HepG2 (cell line): ENCODE results near the gene DIPK1A. TPM values are rescaled to one million over a fixed set of nuclear protein-coding genes. Genes with fewer than 3 reads are reported as not detected.
A peak's percentile ranks its signal among the peaks of the same experiment; 100 is the strongest.

Source experiments
- ATAC-seq: fragments of 200-7000 bp; cut with Tn5 transposase; 3 replicates; pipeline ENCODE4 v1.9.1; 2020; ENCODE audit warnings: mild to moderate bottlenecking, moderate library complexity
- BruUV-seq: library from RNA; stranded (reverse); fragments of 400-500 nt; replicated peaks from 2 replicates; lab custom pipeline; 2021; lab: Mats Ljungman, UMichigan
- CTCF ChIA-PET: fragments of 300-600 bp; formaldehyde crosslinking; extraction: SDS; loops from one replicate; lab custom pipeline; 2021; ENCODE audit warnings: low total read pairs, inconsistent platforms, low intra/inter-chr PET ratio; lab: Yijun Ruan, JAX
- POLR2A ChIA-PET: fragments of 350-600 bp; sonication (Branson Sonifier 250); formaldehyde crosslinking; loops from one replicate; lab custom pipeline; 2020; ENCODE audit warnings: antibody characterized with exemption, inconsistent platforms; lab: Yijun Ruan, JAX
- DNase-seq: peaks from one replicate; pipeline ENCODE4 v3.0.0-alpha.2; 2015; ENCODE audit warnings: low spot score
- FAIRE-seq: peaks from 3 replicates; lab custom pipeline; 2011; peaks lifted over from hg19 to GRCh38; lab: Jason Lieb, UNC
- H2AFZ ChIP-seq: one replicate; pipeline ENCODE4 v1.6.1; 2011; ENCODE audit warnings: low read length, inconsistent platforms
- H3K27ac ChIP-seq: fragments of 300-600 bp; 3 replicates; pipeline ENCODE4 v1.8.0; 2011; ENCODE audit warnings: mixed run types, mild to moderate bottlenecking, mixed read lengths, low read length, inconsistent platforms; ENCODE audit not compliant: insufficient read depth; ENCODE audit errors: extremely low read length
- H3K27me3 ChIP-seq, 2 experiments: fragments of 200-600 bp in 1 of 2; 2 replicates in 1 of 2; 3 replicates in 1 of 2; pipeline versions ENCODE4 v1.6.0 to v1.8.0; 2011; ENCODE audit warnings: low read length in 2 of 2, mild to moderate bottlenecking in 2 of 2, moderate library complexity in 2 of 2, inconsistent platforms in 1 of 2; ENCODE audit not compliant: insufficient read depth in 2 of 2, control insufficient read depth in 1 of 2
- H3K36me3 ChIP-seq, 2 experiments: fragments of 200-600 bp in 1 of 2; replicated peaks in 1 of 2; 2 replicates in 1 of 2; 3 replicates in 1 of 2; pipeline versions ENCODE4 v1.5.1 to v1.8.0; 2011; ENCODE audit warnings: low read length in 2 of 2, inconsistent platforms in 1 of 2; ENCODE audit not compliant: insufficient read depth in 2 of 2, control insufficient read depth in 1 of 2
- H3K4me1 ChIP-seq: 2 replicates; pipeline ENCODE4 v1.5.1; 2012; ENCODE audit warnings: low read length, inconsistent platforms; ENCODE audit not compliant: insufficient read depth
- H3K4me2 ChIP-seq: 2 replicates; pipeline ENCODE4 v1.6.0; 2011; ENCODE audit warnings: low read depth, low read length, inconsistent platforms
- H3K4me3 ChIP-seq, 3 experiments: fragments of 200-600 bp in 1 of 3; sonication (generic), shearing (Covaris generic) in 1 of 3; replicated peaks in 1 of 3; 2 replicates each; pipeline ENCODE4 v1.5.1; 2011 to 2016; ENCODE audit warnings: low read length in 3 of 3, inconsistent platforms in 2 of 3, low read depth in 2 of 3, mild to moderate bottlenecking in 2 of 3, control low read depth in 1 of 3, mixed read lengths in 1 of 3; ENCODE audit not compliant: insufficient read depth in 1 of 3
- H3K79me2 ChIP-seq: one replicate; pipeline ENCODE4 v1.6.1; 2011; ENCODE audit warnings: low read length, inconsistent platforms; ENCODE audit not compliant: insufficient read depth
- H3K9ac ChIP-seq: 2 replicates; pipeline ENCODE4 v1.6.0; 2011; ENCODE audit warnings: mild to moderate bottlenecking, low read depth, low read length, inconsistent platforms; ENCODE audit not compliant: insufficient read depth
- H3K9me3 ChIP-seq: 2 replicates; pipeline ENCODE4 v1.5.1; 2012; ENCODE audit warnings: mild to moderate bottlenecking, low read length
- H4K20me1 ChIP-seq: 2 replicates; pipeline ENCODE4 v1.6.0; 2011; ENCODE audit warnings: inconsistent platforms, mild to moderate bottlenecking, low read length, moderate library complexity; ENCODE audit not compliant: insufficient read depth
- AHDC1 ChIP-seq: sonication (generic); formaldehyde crosslinking; IDR thresholded peaks from 2 replicates; pipeline ENCODE4 v1.5.1; 2020; ENCODE audit warnings: mild to moderate bottlenecking, missing genetic modification reagents, borderline replicate concordance
- ARID5B ChIP-seq: IDR thresholded peaks from 2 replicates; pipeline ENCODE4 v1.4.0; 2020; ENCODE audit warnings: mild to moderate bottlenecking, missing genetic modification reagents
- EP300 ChIP-seq, 3 experiments: sonication (generic) in 1 of 3; formaldehyde crosslinking in 1 of 3; IDR thresholded peaks; 2 replicates each; pipeline versions ENCODE4 v1.5.1 to v1.6.1; 2011 to 2020; ENCODE audit warnings: low read depth in 2 of 3, low read length in 2 of 3, borderline replicate concordance in 1 of 3, improper control_type of control experiment in 1 of 3, mild to moderate bottlenecking in 1 of 3, missing genetic modification reagents in 1 of 3, moderate library complexity in 1 of 3
- FOXP1 ChIP-seq, 2 experiments: fragments of 450-650 bp in 1 of 2; IDR thresholded peaks; 2 replicates each; pipeline ENCODE4 v1.6.1; 2017 to 2018; ENCODE audit warnings: antibody characterized with exemption in 1 of 2
- FOXP4 ChIP-seq: sonication (generic); formaldehyde crosslinking; IDR thresholded peaks from 2 replicates; pipeline ENCODE4 v1.4.0; 2020; ENCODE audit warnings: missing genetic modification reagents
- GABPA ChIP-seq, 2 experiments: IDR thresholded peaks; 2 replicates each; pipeline ENCODE4 v1.6.1; 2011 to 2016; ENCODE audit warnings: low read depth in 2 of 2, low read length in 1 of 2, missing biosample characterization in 1 of 2, missing genetic modification characterization in 1 of 2
- GATAD2A ChIP-seq: IDR thresholded peaks from 2 replicates; pipeline ENCODE4 v1.6.1; 2016
- KDM6A ChIP-seq: IDR thresholded peaks from 2 replicates; pipeline ENCODE4 v1.6.1; 2016; ENCODE audit warnings: low read depth
- MIXL1 ChIP-seq: IDR thresholded peaks from 2 replicates; pipeline ENCODE4 v1.6.1; 2016
- PPARG ChIP-seq: conservative IDR thresholded peaks from 2 replicates; pipeline ENCODE4 v1.6.1; 2016; ENCODE audit warnings: missing biosample characterization, missing genetic modification reagents
- TEAD3 ChIP-seq: optimal IDR thresholded peaks from 2 replicates; pipeline ENCODE3; 2016; ENCODE audit warnings: borderline replicate concordance
- ZNF614 ChIP-seq: IDR thresholded peaks from 2 replicates; pipeline ENCODE4 v1.6.1; 2018; ENCODE audit warnings: missing biosample characterization, missing genetic modification reagents, inconsistent platforms, borderline replicate concordance
- WGBS: methylation state at CpG from one replicate; pipeline ENCODE4 v1.1.6; 2017; ENCODE audit warnings: low lambda C conversion rate; 5-methylcytosine and 5-hydroxymethylcytosine counted together
- in situ Hi-C: cut with HindIII; loops from 2 replicates; pipeline ENCODE4 v1.10.0; 2017; ENCODE audit warnings: low pct_unique_long_range_greater_than_20kb; ENCODE audit not compliant: extremely low pct_ligation_motif_present
- intact Hi-C: fragments of 100-400 bp; cut with micrococcal nuclease; formaldehyde crosslinking; loops from one replicate; pipeline ENCODE4 v1.10.0; 2022; ENCODE audit not compliant: unreplicated experiment
- polyA plus RNA-seq, 8 experiments: library from polyadenylated mRNA; depleted of rRNA in 3 of 8; stranded (reverse) in 7 of 8; unstranded in 1 of 8; fragments of >200 nt; fragmentation: Illumina TruSeq in 4 of 8; extraction: Trizol in 4 of 8; gene quantifications; 2 replicates each; pipeline versions ENCODE4 v1.2.1 to v1.2.3, GENCODE V29; 2011 to 2016; ENCODE audit warnings: low read depth in 4 of 8, missing spikeins in 1 of 8, mixed read lengths in 1 of 8; ENCODE audit not compliant: insufficient read depth in 1 of 8
- total RNA-seq, 5 experiments: library from RNA; depleted of rRNA; stranded (reverse); fragments of >200 nt; fragmentation: Illumina TruSeq; extraction: Trizol; gene quantifications; 2 replicates each; pipeline ENCODE4 v1.2.3, GENCODE V29; 2016; ENCODE audit warnings: low read depth in 1 of 5

Gene DIPK1A
- total and polyA plus RNA-seq, 2 of the 13 experiments (the other 11 are each of a cell fraction or from before 2014, with no cell fraction given), result 8.4 TPM

GRCh38 chr1:92990828-92991227, 29.6 kb upstream of the DIPK1A start:
- CTCF ChIA-PET, result interaction anchor here (1.2 to 6.3 kb wide), 2 partner anchors 31 to 132 kb away, joined by 3 to 175 read pairs; no protein-coding TSS in a partner anchor
- no peaks in the 10 kb centered on the region for H3K79me2 ChIP-seq
- no peaks in the 10 kb centered on the region; a peak in 1 of 5 replicates for H3K27me3 ChIP-seq
- H3K36me3 ChIP-seq, result no peaks in the 10 kb centered on the region
- H3K4me1 ChIP-seq, result peaks cover 49% of the 10 kb centered on the region
- H4K20me1 ChIP-seq, result no peaks in the 10 kb centered on the region
- 5% methylated on average over 1 of the region's 1 CpG for WGBS
- H3K4me3 ChIP-seq, result no peak overlapping the region
- peak; percentile 87 for ATAC-seq
- peak overlapping the region; percentile 55 for H3K4me2 ChIP-seq
- DNase-seq, result peak; percentile 34
- no peak overlapping the region for H3K9ac ChIP-seq
- no peak overlapping the region for H3K27ac ChIP-seq
- no peaks in the 10 kb centered on the region for H3K9me3 ChIP-seq
- peak; percentile 12 for FAIRE-seq
- BruUV-seq, result no TSS peak
- H2AFZ ChIP-seq, result no peak overlapping the region
- in situ Hi-C loops (no loop called here), intact Hi-C loops (no loop called here)
- POLR2A ChIA-PET, result no interaction called here
- TF ChIP-seq PPARG (CRISPR knock-in tag), result 0 out of 2 replicates have a peak, but pooled peaks have one; percentile 18
- TF ChIP-seq GABPA (IDR thresholded peaks at IDR 0.05; ENCODE audit: low read depth, low read length), result no peak
- TF ChIP-seq GABPA (CRISPR knock-in tag; IDR thresholded peaks at IDR 0.05; ENCODE audit: low read depth), result 0 out of 2 replicates have a peak, but pooled peaks have one; percentile 33
- no peak for TF ChIP-seq FOXP1 (IDR thresholded peaks at IDR 0.05)
- peak; percentile 77 for TF ChIP-seq FOXP1 (CRISPR knock-in tag; IDR thresholded peaks at IDR 0.05)
- TF ChIP-seq MIXL1 (CRISPR knock-in tag), result 0 out of 2 replicates have a peak, but pooled peaks have one; percentile 11
- peak; percentile 72; the same call in 1 of the 2 replicates for TF ChIP-seq ARID5B
- TF ChIP-seq FOXP4 (CRISPR knock-in tag), result peak; percentile 68
- TF ChIP-seq KDM6A, result 0 out of 2 replicates have a peak, but pooled peaks have one; percentile 25
- peak; percentile 35 for TF ChIP-seq TEAD3 (CRISPR knock-in tag)
- peak; percentile 53; the same call in 1 of the 2 replicates for TF ChIP-seq GATAD2A
- TF ChIP-seq EP300 (IDR thresholded peaks at IDR 0.05; ENCODE audit: low read depth in 2 of 2, low read length in 2 of 2), result peak in 1 of 2 experiments; percentile 14; a peak in 1 of 4 replicates
- TF ChIP-seq EP300 (CRISPR knock-in tag; IDR thresholded peaks at IDR 0.05; ENCODE audit: borderline replicate concordance), result no peak
- TF ChIP-seq ZNF614 (CRISPR knock-in tag), result 0 out of 2 replicates have a peak, but pooled peaks have one; percentile 34
- TF ChIP-seq AHDC1 (CRISPR knock-in tag), result peak; percentile 89; the same call in 1 of the 2 replicates
